Mucosa of stomach (tissue), 1 donor: ENCODE results near the gene LELP1.

Experiments
- H3K27me3 ChIP-seq: one replicate; pipeline ENCODE4 v1.7.0; 2013; ENCODE audit warnings: mild to moderate bottlenecking, low read length; ENCODE audit not compliant: control insufficient read depth, insufficient read depth
- H3K36me3 ChIP-seq: one replicate; pipeline ENCODE4 v1.7.0; 2013; ENCODE audit warnings: low read length; ENCODE audit not compliant: control insufficient read depth, insufficient read depth
- H3K4me1 ChIP-seq: one replicate; pipeline ENCODE4 v1.7.0; 2013; ENCODE audit warnings: mild to moderate bottlenecking, low read length; ENCODE audit not compliant: control insufficient read depth, insufficient read depth
- H3K4me3 ChIP-seq: one replicate; pipeline ENCODE4 v1.7.0; 2013; ENCODE audit warnings: low read length
- H3K9ac ChIP-seq: one replicate; pipeline ENCODE4 v1.7.0; 2013; ENCODE audit warnings: mild to moderate bottlenecking, low read length, moderate library complexity
- H3K9me3 ChIP-seq: one replicate; pipeline ENCODE4 v1.7.0; 2013; ENCODE audit warnings: mild to moderate bottlenecking, low read length, moderate library complexity; ENCODE audit not compliant: control insufficient read depth
- donor health status: Pancreatic carcinoma.

Gene LELP1

DNA sequence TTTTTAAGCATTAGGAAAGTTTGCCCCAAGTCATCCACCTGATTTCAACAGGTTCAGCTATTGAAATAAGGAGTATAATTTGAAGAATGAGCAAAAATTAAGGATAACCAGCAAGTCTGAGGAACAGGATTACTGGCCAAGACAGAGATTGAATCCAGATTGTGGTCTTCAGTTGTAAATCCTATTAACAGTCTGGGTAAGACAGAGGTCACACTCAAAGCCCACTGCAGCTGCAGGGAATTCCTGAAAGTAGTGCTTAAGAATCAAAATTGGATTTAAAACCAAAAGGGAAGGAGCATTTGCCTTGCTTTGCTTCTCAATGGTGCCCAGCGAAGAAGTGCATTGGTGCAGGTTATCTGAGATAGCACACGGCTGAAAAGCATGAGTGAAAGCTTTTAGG lies 49.8 kb downstream of the LELP1 start:
- Histone ChIP-seq H3K4me1 (no peaks in the 10 kb centered on the region), H3K36me3 (no peaks in the 10 kb centered on the region), H3K9me3 (no peaks in the 10 kb centered on the region), H3K27me3 (no peaks in the 10 kb centered on the region), H3K4me3 (no peak overlapping the region), H3K9ac (no peak overlapping the region)

DNA sequence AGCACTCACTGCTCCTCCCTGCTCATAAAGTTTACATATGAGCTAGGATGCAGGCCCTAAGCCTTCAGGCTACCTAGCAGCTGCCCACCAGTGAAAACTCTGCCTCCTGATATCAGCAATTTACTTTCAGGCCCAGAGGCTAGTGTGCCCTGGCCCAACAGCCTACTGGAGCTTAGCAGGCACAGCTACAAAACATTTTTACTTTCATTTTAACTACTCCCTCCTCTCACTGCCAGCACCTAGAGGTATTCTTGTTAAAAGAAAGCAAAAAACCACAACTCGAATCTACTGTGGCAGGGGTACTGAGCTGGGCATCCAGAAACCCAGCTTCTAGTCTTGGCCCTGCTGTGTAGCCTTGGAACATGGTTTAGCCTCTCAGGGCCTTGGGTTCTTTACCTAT lies 50.5 kb downstream of the LELP1 start:
- Histone ChIP-seq H3K36me3 (no peaks in the 10 kb centered on the region), H3K9me3 (no peaks in the 10 kb centered on the region), H3K27me3 (no peaks in the 10 kb centered on the region), H3K9ac (no peak overlapping the region), H3K4me1 (no peaks in the 10 kb centered on the region), H3K4me3 (no peak overlapping the region)
